H9 (cell line): ENCODE measurements around the gene USP20. TPM values are rescaled to one million over a fixed set of nuclear protein-coding genes. Genes with fewer than 3 reads are reported as not detected.

Experiments
- DNase-seq: peaks from one replicate; pipeline ENCODE4 v3.0.0-alpha.2; 2017
- H2AFZ ChIP-seq: one replicate; pipeline ENCODE4 v1.6.1; 2013; ENCODE audit warnings: mild to moderate bottlenecking, low read length, control low read depth, moderate library complexity
- H2AK5ac ChIP-seq: 2 replicates; pipeline ENCODE4 v1.6.1; 2013; ENCODE audit warnings: low read length, control low read depth, mixed read lengths; ENCODE audit not compliant: insufficient read length
- H2BK120ac ChIP-seq: one replicate; pipeline ENCODE4 v1.6.1; 2013; ENCODE audit warnings: low read depth, mild to moderate bottlenecking, low read length, control low read depth, inconsistent platforms; ENCODE audit not compliant: poor library complexity, severe bottlenecking
- H2BK12ac ChIP-seq: 2 replicates; pipeline ENCODE4 v1.6.1; 2013; ENCODE audit warnings: low read length, control low read depth, mixed read lengths, low read depth; ENCODE audit not compliant: insufficient read length
- H2BK15ac ChIP-seq: 2 replicates; pipeline ENCODE4 v1.6.1; 2013; ENCODE audit warnings: low read depth, low read length, control low read depth
- H2BK20ac ChIP-seq: one replicate; pipeline ENCODE4 v1.6.1; 2013; ENCODE audit warnings: low read depth, mild to moderate bottlenecking, low read length, control low read depth, inconsistent platforms; ENCODE audit not compliant: poor library complexity, severe bottlenecking
- H2BK5ac ChIP-seq: 2 replicates; pipeline ENCODE4 v1.6.1; 2013; ENCODE audit warnings: low read length, control low read depth, mixed read lengths; ENCODE audit not compliant: insufficient read length
- H3K14ac ChIP-seq: 2 replicates; pipeline ENCODE4 v1.6.1; 2013; ENCODE audit warnings: low read length, control low read depth; ENCODE audit not compliant: insufficient read depth
- H3K18ac ChIP-seq: 2 replicates; pipeline ENCODE4 v1.6.1; 2013; ENCODE audit warnings: low read depth, mild to moderate bottlenecking, mixed read lengths, low read length, control low read depth; ENCODE audit not compliant: insufficient read length
- H3K23ac ChIP-seq: 2 replicates; pipeline ENCODE4 v1.6.1; 2013; ENCODE audit warnings: low read length, control low read depth, mixed read lengths, low read depth; ENCODE audit not compliant: insufficient read length
- H3K23me2 ChIP-seq: 2 replicates; pipeline ENCODE4 v1.6.1; 2013; ENCODE audit warnings: low read depth, mild to moderate bottlenecking, mixed read lengths, low read length, control low read depth; ENCODE audit not compliant: insufficient read length, poor library complexity, severe bottlenecking
- H3K27ac ChIP-seq: 2 replicates; pipeline ENCODE4 v1.5.1; 2013; ENCODE audit warnings: low read length, control low read depth, mixed read lengths, low read depth; ENCODE audit not compliant: insufficient read length
- H3K27me3 ChIP-seq: 2 replicates; pipeline ENCODE4 v1.6.1; 2013; ENCODE audit warnings: low read length, control low read depth, inconsistent platforms; ENCODE audit not compliant: insufficient read depth
- H3K4ac ChIP-seq: 2 replicates; pipeline ENCODE4 v1.6.1; 2013; ENCODE audit warnings: low read depth, mild to moderate bottlenecking, control low read depth, inconsistent platforms, low read length, moderate library complexity
- H3K4me1 ChIP-seq: 2 replicates; pipeline ENCODE4 v1.6.1; 2013; ENCODE audit warnings: low read length, control low read depth, inconsistent platforms; ENCODE audit not compliant: insufficient read depth
- H3K4me2 ChIP-seq: 2 replicates; pipeline ENCODE4 v1.6.1; 2013; ENCODE audit warnings: low read length, control low read depth, mixed read lengths; ENCODE audit not compliant: insufficient read length, insufficient read depth
- H3K56ac ChIP-seq: 2 replicates; pipeline ENCODE4 v1.6.1; 2013; ENCODE audit warnings: low read depth, mild to moderate bottlenecking, mixed read lengths, low read length, control low read depth; ENCODE audit not compliant: insufficient read length
- H3K79me1 ChIP-seq: 2 replicates; pipeline ENCODE4 v1.6.1; 2013; ENCODE audit warnings: low read depth, mild to moderate bottlenecking, moderate library complexity, low read length, control low read depth, inconsistent platforms; ENCODE audit not compliant: insufficient read depth, poor library complexity, severe bottlenecking
- H3K79me2 ChIP-seq: 2 replicates; pipeline ENCODE4 v1.6.1; 2013; ENCODE audit warnings: low read length, control low read depth, inconsistent platforms; ENCODE audit not compliant: insufficient read depth
- H3K9ac ChIP-seq: 2 replicates; pipeline ENCODE4 v1.6.1; 2013; ENCODE audit warnings: low read length, control low read depth, mixed read lengths; ENCODE audit not compliant: insufficient read length; ENCODE audit errors: extremely low read depth
- H3K9me3 ChIP-seq: one replicate; pipeline ENCODE4 v1.6.1; 2013; ENCODE audit warnings: low read depth, low read length, inconsistent platforms; ENCODE audit not compliant: control insufficient read depth
- H3T11ph ChIP-seq: one replicate; pipeline ENCODE4 v1.6.1; 2013; ENCODE audit warnings: mild to moderate bottlenecking, low read length, control low read depth, inconsistent platforms
- H4K20me1 ChIP-seq: one replicate; pipeline ENCODE4 v1.6.1; 2013; ENCODE audit not compliant: control insufficient read depth, insufficient read length, insufficient read depth
- H4K5ac ChIP-seq: 2 replicates; pipeline ENCODE4 v1.6.1; 2013; ENCODE audit warnings: low read depth, mild to moderate bottlenecking, mixed read lengths, low read length, control low read depth; ENCODE audit not compliant: insufficient read length
- H4K8ac ChIP-seq: replicated peaks from 2 replicates; pipeline ENCODE4 v1.6.1; 2013; ENCODE audit warnings: low read length, control low read depth, mixed read lengths, low read depth; ENCODE audit not compliant: insufficient read length
- H4K91ac ChIP-seq: 2 replicates; pipeline ENCODE4 v1.6.1; 2013; ENCODE audit warnings: low read depth, mild to moderate bottlenecking, moderate library complexity, mixed read lengths, low read length, control low read depth; ENCODE audit not compliant: insufficient read length
- H3K27ac Mint-ChIP-seq, 3 experiments: 2 replicates in 2 of 3; 3 replicates in 1 of 3; pipeline ENCODE4 v1.8.0; 2020 to 2021; ENCODE audit warnings: mixed read lengths in 3 of 3, mild to moderate bottlenecking in 1 of 3, moderate library complexity in 1 of 3
- H3K27me3 Mint-ChIP-seq: 2 replicates; pipeline ENCODE4 v1.8.0; 2021; ENCODE audit warnings: low read depth, mild to moderate bottlenecking, moderate library complexity, mixed read lengths
- H3K36me3 Mint-ChIP-seq, 3 experiments: 2 replicates in 2 of 3; 3 replicates in 1 of 3; pipeline ENCODE4 v1.8.0; 2020 to 2021; ENCODE audit warnings: low read depth in 3 of 3, mixed read lengths in 3 of 3; ENCODE audit not compliant: insufficient read depth in 1 of 3
- H3K4me1 Mint-ChIP-seq, 2 experiments: 2 replicates each; pipeline ENCODE4 v1.8.0; 2020; ENCODE audit warnings: mixed read lengths in 2 of 2
- H3K4me3 Mint-ChIP-seq, 2 experiments: 2 replicates in 1 of 2; 3 replicates in 1 of 2; pipeline ENCODE4 v1.8.0; 2020 to 2021; ENCODE audit warnings: mild to moderate bottlenecking in 2 of 2, mixed read lengths in 2 of 2, moderate library complexity in 1 of 2
- H3K9me3 Mint-ChIP-seq, 2 experiments: 2 replicates in 1 of 2; 3 replicates in 1 of 2; pipeline ENCODE4 v1.8.0; 2020; ENCODE audit warnings: mild to moderate bottlenecking in 2 of 2, mixed read lengths in 2 of 2, moderate library complexity in 1 of 2
- CTCF ChIP-seq: fragments of 200-600 bp; sonication (generic); conservative IDR thresholded peaks from 3 replicates; pipeline ENCODE4 v1.8.0; 2021; ENCODE audit warnings: antibody characterized with exemption, mild to moderate bottlenecking
- WGBS: extraction: QIAGEN DNeasy Blood & Tissue Kit; methylation state at CpG from one replicate; pipeline ENCODE4 v1.1.7; 2013; ENCODE audit warnings: missing lambda C conversion rate, low lambda C conversion rate, mixed read lengths; ENCODE audit not compliant: insufficient read length; ENCODE audit errors: extremely low coverage; 5-methylcytosine and 5-hydroxymethylcytosine counted together
- total RNA-seq: library from RNA; stranded (reverse); gene quantifications from 2 replicates; pipeline ENCODE4 v1.2.1, GENCODE V29; 2021

USP20 gene
- total RNA-seq, 1 experiment from 2014 or later = 20.9 TPM

GRCh38 chr9:129801504-129801903, 33.8 kb upstream of the USP20 start:
- H4K8ac ChIP-seq = no peak overlapping the region
- H3K36me3 Mint-ChIP-seq = peaks cover 7 to 22% (median 12%) of the 10 kb centered on the region in 3 experiments; a peak in 6 of 7 replicates
- no peaks in the 10 kb centered on the region for H3K79me1 ChIP-seq
- H3K4me3 Mint-ChIP-seq = peak overlapping the region in 1 of 2 experiments; percentile 7; a peak in 1 of 5 replicates
- no peaks in the 10 kb centered on the region for H3K79me2 ChIP-seq
- peak; percentile 60 for DNase-seq
- H2BK120ac ChIP-seq = no peak overlapping the region
- peaks cover 6% of the 10 kb centered on the region for H3K23me2 ChIP-seq
- no peak overlapping the region for H3K4ac ChIP-seq
- H4K5ac ChIP-seq = no peak overlapping the region
- H3K18ac ChIP-seq = no peak overlapping the region
- H2BK12ac ChIP-seq = no peak overlapping the region
- H3K4me1 Mint-ChIP-seq = peaks cover 6 to 10% of the 10 kb centered on the region in 2 experiments
- no CpG with 5 or more reads among the region's 17 CpGs for WGBS
- no peak overlapping the region; the same call in 1 of the 2 replicates for H2BK15ac ChIP-seq
- no peak overlapping the region for H3K9ac ChIP-seq
- peaks cover 0 to 3% of the 10 kb centered on the region in 2 experiments; a peak in 2 of 5 replicates for H3K9me3 Mint-ChIP-seq
- H3T11ph ChIP-seq = no peak overlapping the region
- no peak for TF ChIP-seq CTCF
- no peak overlapping the region for H3K27ac ChIP-seq
- H3K27ac Mint-ChIP-seq = peak overlapping the region in 2 of 3 experiments; percentile 50 to 60; a peak in 3 of 7 replicates
- peaks cover 3% of the 10 kb centered on the region; the same call in 1 of the 2 replicates for H3K4me1 ChIP-seq
- H3K56ac ChIP-seq = no peak overlapping the region
- H2BK5ac ChIP-seq = no peak overlapping the region
- no peak overlapping the region for H2BK20ac ChIP-seq
- no peak overlapping the region for H3K23ac ChIP-seq
- no peak overlapping the region for H3K14ac ChIP-seq
- no peak overlapping the region for H2AK5ac ChIP-seq
- H3K27me3 ChIP-seq = no peaks in the 10 kb centered on the region
- no peak overlapping the region for H4K91ac ChIP-seq
- H3K9me3 ChIP-seq = no peaks in the 10 kb centered on the region
- no peak overlapping the region for H3K4me2 ChIP-seq
- H4K20me1 ChIP-seq = no peaks in the 10 kb centered on the region
- H2AFZ ChIP-seq = no peak overlapping the region
- peaks cover under 1% of the 10 kb centered on the region; the same call in 1 of the 2 replicates for H3K27me3 Mint-ChIP-seq
